Naive thymus-derived CD8-positive, alpha-beta T cell (primary cell): ENCODE data around the gene TGFBR3. TPM values are rescaled to one million over a fixed set of nuclear protein-coding genes. Genes with fewer than 3 reads are reported as not detected.

Experiments used
- ATAC-seq, 2 donors: fragments of 150-1000 bp; cut with Tn5 transposase in 1 of 2; sonication (Bioruptor Pico), chemical (Tn5 transposase) in 1 of 2; 1 replicate in 1 of 2; 2 replicates in 1 of 2; pipeline ENCODE4 v1.10.0; 2021; ENCODE audit warnings: mild to moderate bottlenecking in 2 of 2, moderate library complexity in 2 of 2
- POLR2A ChIA-PET: fragments of 350-600 bp; sonication (Branson Sonifier 250); formaldehyde crosslinking; loops from one replicate; lab custom pipeline; 2021; ENCODE audit warnings: antibody characterized with exemption; lab: Charles Lee
- DNase-seq, 10 donors: peaks; one replicate each; pipeline versions ENCODE4 v3.0.0 to v3.0.0-alpha.2; 2020 to 2022
- H3K27ac Mint-ChIP-seq, 10 donors: one replicate each; pipeline ENCODE4 v1.8.0; 2020 to 2022; ENCODE audit warnings: mild to moderate bottlenecking in 10 of 10, mixed read lengths in 10 of 10, moderate library complexity in 4 of 10, inconsistent platforms in 1 of 10
- H3K27me3 Mint-ChIP-seq, 5 donors: one replicate each; pipeline ENCODE4 v1.8.0; 2021 to 2022; ENCODE audit warnings: mixed read lengths in 5 of 5
- H3K36me3 Mint-ChIP-seq, 3 donors: one replicate each; pipeline ENCODE4 v1.8.0; 2020 to 2022; ENCODE audit warnings: mixed read lengths in 3 of 3, mild to moderate bottlenecking in 2 of 3, inconsistent platforms in 1 of 3
- H3K4me1 Mint-ChIP-seq, 4 donors: one replicate each; pipeline ENCODE4 v1.8.0; 2021 to 2022; ENCODE audit warnings: mixed read lengths in 4 of 4
- H3K4me3 Mint-ChIP-seq, 10 donors: one replicate each; pipeline ENCODE4 v1.8.0; 2020 to 2022; ENCODE audit warnings: mild to moderate bottlenecking in 10 of 10, mixed read lengths in 10 of 10, moderate library complexity in 6 of 10, inconsistent platforms in 1 of 10
- H3K9me3 Mint-ChIP-seq, 9 donors: one replicate each; pipeline ENCODE4 v1.8.0; 2020 to 2022; ENCODE audit warnings: mixed read lengths in 9 of 9, mild to moderate bottlenecking in 3 of 9, inconsistent platforms in 1 of 9, moderate library complexity in 1 of 9
- polyA plus RNA-seq, 3 donors: library from polyadenylated mRNA; unstranded; fragments of 300-500 nt; fragmentation: Illumina TruSeq; gene quantifications; one replicate each; pipeline ENCODE4 v1.2.3, GENCODE V29; 2021
- total RNA-seq, 8 experiments: library from RNA in 2 of 8; stranded (reverse) in 2 of 8; gene quantifications; one replicate each; pipeline ENCODE4 v1.2.3 and lab custom pipeline; 2021 to 2026

TGFBR3 gene
- total and polyA plus RNA-seq, 5 experiments from 2014 or later: 6.1 to 67.6 (median 11.6) TPM

DNA sequence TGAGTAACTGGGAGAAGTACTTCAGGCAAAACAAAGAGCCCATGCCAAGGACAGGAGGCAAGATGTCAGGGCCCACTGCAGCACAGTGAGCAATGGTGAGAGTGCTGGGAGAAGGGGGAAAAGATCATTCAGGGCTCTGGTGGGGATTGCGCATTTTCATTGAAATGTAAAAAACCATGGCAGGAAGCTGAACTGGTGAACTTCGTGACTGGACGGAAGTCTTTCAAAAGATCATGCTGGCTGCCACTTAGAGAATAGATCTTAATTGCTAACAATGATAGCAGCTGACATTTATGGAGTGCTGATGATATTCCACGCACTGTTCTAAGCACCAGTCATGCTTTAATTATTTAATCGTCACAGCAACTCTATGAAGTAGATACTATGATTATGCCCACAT, 107.0 kb downstream of the TGFBR3 start:
- peaks cover 0 to 3% (median 0%) of the 10 kb centered on the region in 9 donors for H3K9me3 Mint-ChIP-seq
- peak overlapping the region in 1 of 10 donors; percentile 65 for H3K27ac Mint-ChIP-seq
- H3K27me3 Mint-ChIP-seq: no peaks in the 10 kb centered on the region
- peaks cover 0 to 14% (median 0%) of the 10 kb centered on the region in 3 donors for H3K36me3 Mint-ChIP-seq
- DNase-seq (no peak), ATAC-seq (no peak)
- POLR2A ChIA-PET: no interaction called here
- peaks cover 0 to 14% (median 6%) of the 10 kb centered on the region in 4 donors for H3K4me1 Mint-ChIP-seq
- H3K4me3 Mint-ChIP-seq: no peak overlapping the region

DNA sequence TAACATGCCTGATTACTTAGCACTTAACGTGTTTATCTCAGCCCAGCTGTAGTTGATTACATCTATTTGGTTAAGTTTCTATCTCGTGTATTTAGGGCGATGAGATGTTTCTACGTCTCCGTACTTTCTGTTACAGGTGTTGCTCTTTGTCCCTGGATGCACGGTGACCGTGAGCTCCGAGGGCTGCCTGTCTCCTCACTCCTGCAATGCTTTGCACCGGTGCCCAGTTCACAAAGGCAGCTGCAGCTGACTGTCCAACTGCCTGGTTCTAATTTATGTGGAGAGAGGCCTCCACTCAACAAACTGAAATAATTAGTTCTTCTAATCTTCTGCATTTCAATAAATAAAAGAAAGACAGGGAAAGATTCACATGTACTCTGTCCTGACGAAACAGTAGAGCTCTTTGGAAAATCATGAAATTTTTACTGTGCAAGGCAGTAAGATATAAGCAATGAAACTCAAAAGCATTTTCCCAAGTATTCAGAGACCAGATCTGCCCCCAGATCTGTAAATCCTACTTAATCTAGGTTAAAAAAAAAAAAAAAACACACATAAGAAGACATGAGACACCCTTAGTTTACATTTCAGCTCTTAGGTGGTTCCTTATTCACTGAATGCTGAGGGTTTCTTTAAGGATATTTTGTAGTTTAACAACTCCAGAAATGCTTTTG, 108.2 kb downstream of the TGFBR3 start:
- Mint-ChIP-seq H3K27me3 (no peaks in the 10 kb centered on the region), H3K27ac (peak overlapping the region in 4 of 10 donors; percentile 24 to 63 (median 28)), H3K4me1 (peaks cover 0 to 17% (median 8%) of the 10 kb centered on the region in 4 donors), H3K9me3 (peaks cover 0 to 3% (median 0%) of the 10 kb centered on the region in 9 donors), H3K4me3 (peak overlapping the region in 1 of 10 donors; percentile 11), H3K36me3 (peaks cover 0 to 7% (median 0%) of the 10 kb centered on the region in 3 donors)
- ATAC-seq: no peak
- DNase-seq: no peak
- POLR2A ChIA-PET: no interaction called here

DNA sequence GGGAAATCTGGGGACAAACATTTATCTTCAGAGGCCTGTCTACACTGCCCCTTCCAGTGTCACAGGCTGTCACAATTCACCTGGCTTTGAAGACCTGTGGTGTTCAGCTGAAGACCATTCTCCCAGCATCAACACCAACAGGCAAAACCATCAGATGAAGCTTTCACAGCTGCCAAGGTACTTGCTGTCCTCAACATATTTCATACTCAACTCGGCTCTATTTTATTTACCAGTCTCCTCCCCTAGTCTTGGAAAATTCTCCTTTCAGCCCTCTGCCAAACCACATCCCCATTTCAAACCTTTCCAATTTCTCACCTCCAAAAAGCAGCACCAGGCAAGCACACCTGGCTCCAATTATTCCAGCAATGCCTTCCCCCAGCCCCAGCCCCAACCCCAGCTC, 108.8 kb downstream of the TGFBR3 start:
- H3K27ac Mint-ChIP-seq: peak overlapping the region in 2 of 10 donors; percentile 34 to 41
- ATAC-seq (no peak), DNase-seq (no peak)
- H3K27me3 Mint-ChIP-seq: no peaks in the 10 kb centered on the region
- peaks cover 0 to 7% (median 0%) of the 10 kb centered on the region in 3 donors for H3K36me3 Mint-ChIP-seq
- no peak overlapping the region for H3K4me3 Mint-ChIP-seq
- H3K9me3 Mint-ChIP-seq: peaks cover 0 to 3% (median 0%) of the 10 kb centered on the region in 9 donors
- H3K4me1 Mint-ChIP-seq: peaks cover 0 to 18% (median 9%) of the 10 kb centered on the region in 4 donors
- POLR2A ChIA-PET: no interaction called here

DNA sequence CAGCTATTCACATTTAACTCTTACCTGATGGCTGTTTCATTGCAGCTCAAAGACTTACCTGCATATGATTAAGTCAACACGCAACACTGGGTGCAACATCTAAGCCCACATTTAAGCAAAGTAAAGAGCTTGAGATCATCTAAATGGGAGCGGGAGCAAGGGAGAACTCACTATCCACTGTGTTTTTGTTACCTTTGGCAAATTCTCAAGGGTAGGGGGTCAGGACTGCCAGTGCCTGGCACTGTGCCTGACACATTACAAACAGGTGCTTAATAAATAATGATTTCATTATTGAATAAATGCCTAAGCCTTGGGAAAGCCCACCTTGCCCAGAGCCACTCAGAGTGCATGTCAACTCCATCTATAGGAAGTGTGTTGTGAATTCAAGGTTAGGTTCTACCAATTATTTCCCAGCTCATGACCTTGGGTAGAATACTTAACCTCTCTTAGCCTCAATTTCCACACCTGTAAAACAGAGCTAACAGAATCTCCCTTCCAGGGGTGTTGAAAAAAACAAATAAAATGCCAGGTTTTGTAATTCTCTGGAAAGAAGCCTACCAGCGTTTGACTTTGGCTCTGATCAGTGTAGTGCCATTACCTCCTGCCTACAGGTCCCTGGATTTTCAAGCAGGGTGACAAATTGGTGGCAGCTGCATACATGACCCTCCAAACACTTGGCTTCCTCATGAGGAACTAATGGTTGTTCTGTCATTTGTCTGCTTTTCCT, 109.7 kb downstream of the TGFBR3 start:
- POLR2A ChIA-PET: no interaction called here
- H3K4me3 Mint-ChIP-seq: no peak overlapping the region
- DNase-seq (no peak), ATAC-seq (no peak)
- peaks cover 0 to 2% (median 0%) of the 10 kb centered on the region in 3 donors for H3K36me3 Mint-ChIP-seq
- peaks cover 0 to 3% (median 0%) of the 10 kb centered on the region in 9 donors for H3K9me3 Mint-ChIP-seq
- peaks cover 0 to 18% (median 10%) of the 10 kb centered on the region in 4 donors for H3K4me1 Mint-ChIP-seq
- no peaks in the 10 kb centered on the region for H3K27me3 Mint-ChIP-seq
- H3K27ac Mint-ChIP-seq: peak overlapping the region in 1 of 10 donors; percentile 71

DNA sequence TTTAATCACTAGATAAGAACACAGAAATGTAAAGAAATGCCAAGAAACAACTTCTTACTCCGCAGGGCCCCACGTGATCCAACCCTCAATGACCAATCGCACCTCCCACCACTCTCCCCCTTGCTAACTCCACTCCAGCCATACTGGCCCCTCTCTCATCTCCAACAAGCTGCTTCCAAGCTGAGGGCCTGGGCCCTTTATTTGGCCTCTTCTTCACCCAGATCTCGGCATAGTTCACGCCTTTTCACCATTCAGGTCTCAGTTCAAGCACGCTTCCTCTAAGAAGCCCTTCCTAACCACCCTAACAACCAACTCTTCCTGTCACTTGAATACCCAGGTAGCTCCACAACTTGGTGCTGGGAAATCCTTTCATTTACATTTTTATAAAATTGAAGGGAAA, 110.7 kb downstream of the TGFBR3 start:
- no peaks in the 10 kb centered on the region for H3K36me3 Mint-ChIP-seq
- H3K27me3 Mint-ChIP-seq: no peaks in the 10 kb centered on the region
- POLR2A ChIA-PET: no interaction called here
- no peak for ATAC-seq
- peaks cover 0 to 17% (median 10%) of the 10 kb centered on the region in 4 donors for H3K4me1 Mint-ChIP-seq
- no peak for DNase-seq
- peak overlapping the region in 7 of 10 donors; percentile 2 to 71 (median 39) for H3K27ac Mint-ChIP-seq
- peaks cover 0 to 3% (median 0%) of the 10 kb centered on the region in 9 donors for H3K9me3 Mint-ChIP-seq
- H3K4me3 Mint-ChIP-seq: peak overlapping the region in 1 of 10 donors; percentile 5

DNA sequence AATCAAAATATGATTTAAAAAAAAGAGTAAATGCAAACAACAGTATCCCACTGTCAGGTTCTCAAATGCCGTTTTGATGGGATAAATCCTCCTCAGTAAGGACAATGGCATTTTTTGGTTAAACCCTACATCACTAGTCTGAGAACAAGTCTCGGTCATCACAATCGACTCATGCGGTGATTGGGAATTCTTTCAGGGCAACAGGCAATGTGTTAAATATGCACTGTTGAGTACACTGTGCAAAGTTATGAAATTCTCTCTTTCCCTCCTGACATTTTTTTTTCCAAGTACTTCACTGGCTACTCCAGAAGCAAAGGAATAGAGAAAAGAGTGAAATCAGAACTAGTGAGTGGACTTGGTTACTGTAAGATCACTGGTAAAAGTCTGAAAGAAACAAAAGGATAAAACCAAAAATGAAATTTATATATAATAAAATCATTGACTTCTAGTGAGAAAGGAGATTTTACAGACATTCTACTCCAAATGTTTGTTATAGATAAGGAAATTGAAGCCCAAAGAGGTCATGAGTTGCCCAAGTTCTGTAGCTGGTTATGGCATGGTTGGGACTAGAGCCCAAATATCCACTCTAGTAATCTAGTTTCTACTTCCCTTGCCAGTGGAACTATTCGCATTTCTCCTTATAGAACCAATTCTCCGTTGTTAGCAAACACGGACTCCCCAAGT, 111.3 kb downstream of the TGFBR3 start:
- H3K9me3 Mint-ChIP-seq: peaks cover 0 to 3% (median 0%) of the 10 kb centered on the region in 9 donors
- no peak overlapping the region for H3K4me3 Mint-ChIP-seq

DNA sequence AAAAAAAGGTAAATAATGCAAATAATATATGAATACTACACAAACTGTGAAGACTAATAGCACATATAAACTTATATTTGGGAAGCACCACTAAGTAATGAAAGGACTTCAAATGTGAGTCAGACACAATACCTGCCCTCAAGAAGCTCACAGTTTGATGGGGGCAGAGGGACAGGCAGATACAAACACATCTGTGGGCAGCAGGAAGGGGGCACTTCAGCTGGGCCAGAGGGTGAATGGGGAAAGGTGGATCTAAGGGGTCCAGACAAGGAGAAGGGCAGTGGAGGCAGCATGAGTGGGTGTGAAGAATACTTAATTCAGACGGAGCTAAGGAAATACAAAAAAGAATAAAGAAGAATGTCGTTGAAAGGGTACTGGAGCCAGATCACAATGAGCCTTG, 114.2 kb downstream of the TGFBR3 start:
- ATAC-seq (no peak), DNase-seq (no peak)
- POLR2A ChIA-PET: no interaction called here
- Mint-ChIP-seq H3K36me3 (peaks cover 0 to 6% (median 0%) of the 10 kb centered on the region in 3 donors), H3K4me3 (no peak overlapping the region), H3K9me3 (peaks cover 0 to 3% (median 0%) of the 10 kb centered on the region in 9 donors), H3K27ac (peak overlapping the region in 2 of 10 donors; percentile 16 to 66), H3K4me1 (peaks cover 0 to 33% (median 10%) of the 10 kb centered on the region in 4 donors), H3K27me3 (no peaks in the 10 kb centered on the region)

More for the DNA sequence above, 111.3 kb downstream of the TGFBR3 start:
- POLR2A ChIA-PET: no interaction called here
- DNase-seq: no peak
- Mint-ChIP-seq H3K27me3 (no peaks in the 10 kb centered on the region), H3K27ac (peak overlapping the region in 2 of 10 donors; percentile 21 to 71), H3K4me1 (peaks cover 0 to 20% (median 10%) of the 10 kb centered on the region in 4 donors), H3K36me3 (peaks cover 0 to 3% (median 0%) of the 10 kb centered on the region in 3 donors)
- no peak for ATAC-seq

DNA sequence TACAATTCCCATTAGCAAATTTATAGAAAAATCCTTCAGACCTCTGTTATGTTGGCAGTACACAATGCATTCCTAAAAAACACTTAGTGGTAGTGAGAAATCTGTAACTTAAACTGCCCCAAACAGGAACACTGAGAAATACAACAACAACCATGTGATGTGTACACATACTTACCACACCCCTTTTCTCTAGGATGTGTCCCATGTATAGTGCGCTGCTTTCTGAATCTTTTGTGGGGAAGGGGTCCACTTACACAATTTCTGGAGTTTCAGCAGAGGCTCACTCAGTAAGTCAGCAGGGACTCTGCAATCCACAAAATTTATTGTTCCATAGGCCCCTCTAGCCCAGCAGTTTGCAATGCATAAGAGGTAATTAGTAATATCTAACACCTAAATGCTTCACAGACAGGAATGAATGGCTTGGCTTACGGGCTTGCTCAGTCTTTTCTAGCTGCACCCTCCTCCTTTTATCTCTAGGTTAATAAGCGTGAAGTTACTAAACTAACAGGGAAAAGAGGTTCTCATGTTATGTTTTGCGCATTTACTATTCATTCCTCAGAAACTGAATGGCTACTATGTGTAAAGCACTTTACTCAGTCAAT, 115.2 kb downstream of the TGFBR3 start:
- peaks cover 0 to 3% (median 0%) of the 10 kb centered on the region in 9 donors for H3K9me3 Mint-ChIP-seq
- ATAC-seq (no peak), DNase-seq (no peak)
- H3K27me3 Mint-ChIP-seq: no peaks in the 10 kb centered on the region
- no peak overlapping the region for H3K4me3 Mint-ChIP-seq
- peaks cover 0 to 35% (median 10%) of the 10 kb centered on the region in 4 donors for H3K4me1 Mint-ChIP-seq
- POLR2A ChIA-PET: no interaction called here
- H3K27ac Mint-ChIP-seq: no peak overlapping the region
- H3K36me3 Mint-ChIP-seq: peaks cover 0 to 6% (median 0%) of the 10 kb centered on the region in 3 donors

DNA sequence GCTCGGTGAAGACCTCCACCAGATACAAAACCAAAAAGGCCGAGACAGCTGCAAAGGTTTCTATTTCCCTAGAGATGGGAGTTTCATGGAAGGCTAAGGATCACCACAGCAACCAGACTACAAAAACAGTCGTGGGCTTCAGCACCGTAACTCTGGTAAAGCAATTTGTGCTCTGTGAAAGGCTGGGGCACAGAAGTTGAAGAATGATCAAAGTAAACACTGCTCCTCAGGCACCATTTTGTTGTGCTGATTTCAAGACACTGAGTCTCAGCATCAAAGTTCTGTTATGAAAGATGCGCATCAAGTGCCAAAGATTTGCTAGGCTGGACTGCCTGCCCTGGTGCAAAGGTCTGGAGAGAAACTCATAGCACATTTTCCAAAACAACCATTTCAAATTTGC, 116.2 kb downstream of the TGFBR3 start:
- Mint-ChIP-seq H3K4me1 (peaks cover 0 to 29% (median 8%) of the 10 kb centered on the region in 4 donors), H3K4me3 (no peak overlapping the region), H3K9me3 (peaks cover 0 to 2% (median 0%) of the 10 kb centered on the region in 9 donors), H3K27ac (peak overlapping the region in 3 of 10 donors; percentile 7 to 54 (median 11)), H3K36me3 (peaks cover 0 to 6% (median 6%) of the 10 kb centered on the region in 3 donors), H3K27me3 (no peaks in the 10 kb centered on the region)
- no peak for ATAC-seq
- POLR2A ChIA-PET: no interaction called here
- DNase-seq: no peak

DNA sequence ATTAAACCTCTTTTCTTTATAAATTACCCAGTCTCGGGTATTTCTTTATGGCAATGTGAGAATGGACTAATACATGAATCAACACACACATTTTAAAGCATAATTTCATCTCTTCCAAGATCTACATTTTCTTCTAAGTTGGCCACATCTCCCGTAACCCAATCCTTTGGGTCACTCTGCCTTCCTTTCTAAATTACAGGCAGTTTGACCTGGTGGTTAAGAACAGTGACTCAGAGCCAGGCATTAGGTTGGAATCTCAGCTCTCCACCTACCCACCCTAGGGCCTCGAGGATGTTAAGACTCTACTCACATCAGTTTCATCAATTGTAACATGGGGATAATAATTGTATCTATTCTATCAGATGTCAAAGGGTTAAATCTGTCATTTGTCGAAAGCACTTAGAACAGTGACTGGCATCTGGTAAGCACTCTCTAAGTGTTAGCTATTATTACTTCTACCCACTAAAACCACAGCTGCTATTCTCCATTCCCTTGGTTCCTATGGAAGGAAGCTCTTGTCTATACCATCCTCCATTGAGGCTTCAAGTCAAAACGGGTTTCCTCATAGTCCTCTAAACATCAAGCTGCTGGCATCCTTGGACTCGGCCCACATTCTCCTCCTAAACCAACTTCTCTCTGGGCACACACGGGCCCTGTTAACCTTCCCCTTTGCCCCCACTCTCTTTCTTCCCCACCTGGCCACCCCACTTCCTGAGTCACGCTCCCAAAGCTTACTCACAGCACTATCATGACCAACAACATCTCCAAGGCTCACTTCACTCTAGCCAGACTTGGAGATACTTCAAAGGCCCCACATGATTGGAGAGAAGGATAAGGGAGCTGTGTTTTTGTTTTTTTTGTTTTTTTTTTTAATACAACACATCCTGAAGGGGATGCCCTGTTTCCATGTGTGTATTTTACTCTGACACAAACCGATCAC, 116.9 kb downstream of the TGFBR3 start:
- no peak for ATAC-seq
- DNase-seq: no peak
- POLR2A ChIA-PET: no interaction called here
- Mint-ChIP-seq H3K36me3 (peaks cover 0 to 6% (median 6%) of the 10 kb centered on the region in 3 donors), H3K27me3 (no peaks in the 10 kb centered on the region), H3K27ac (peak overlapping the region in 3 of 10 donors; percentile 11 to 66 (median 49)), H3K9me3 (peaks cover 0 to 2% (median 0%) of the 10 kb centered on the region in 9 donors), H3K4me1 (peaks cover 0 to 29% (median 8%) of the 10 kb centered on the region in 4 donors), H3K4me3 (no peak overlapping the region)

DNA sequence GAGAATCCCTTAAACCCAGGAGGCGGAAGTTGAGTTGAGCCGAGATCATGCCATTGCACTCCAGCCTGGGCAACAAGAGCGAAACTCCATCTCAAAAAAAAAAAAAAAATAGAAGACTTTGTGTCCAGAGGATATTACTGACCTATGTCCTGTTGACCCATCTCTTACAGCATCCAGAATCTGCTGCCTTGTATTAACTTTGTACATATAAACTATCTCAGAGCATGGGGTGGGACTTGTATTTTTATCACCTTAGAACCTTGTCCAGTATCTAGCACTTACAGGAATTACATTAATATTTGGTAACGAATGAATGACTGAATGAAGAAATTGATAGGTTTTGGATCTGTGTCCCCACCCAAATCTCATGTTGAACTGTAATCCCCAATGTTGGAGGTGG, 117.8 kb downstream of the TGFBR3 start:
- ATAC-seq (no peak), DNase-seq (no peak)
- no peak overlapping the region for H3K27ac Mint-ChIP-seq
- H3K27me3 Mint-ChIP-seq: no peaks in the 10 kb centered on the region
- peaks cover 0 to 26% (median 6%) of the 10 kb centered on the region in 4 donors for H3K4me1 Mint-ChIP-seq
- no peak overlapping the region for H3K4me3 Mint-ChIP-seq
- H3K9me3 Mint-ChIP-seq: peaks cover 0 to 2% (median 0%) of the 10 kb centered on the region in 9 donors
- POLR2A ChIA-PET: no interaction called here
- peaks cover 0 to 6% (median 6%) of the 10 kb centered on the region in 3 donors for H3K36me3 Mint-ChIP-seq
